ENCODE data around the gene NECTIN4.
"Not testable (repeated sequence)": the region's sequence is repeated elsewhere in the genome, so short reads cannot be mapped to it uniquely, and the experiment has no call there.

NECTIN4 gene

GRCh38 chr1:161032409-161032808 is 56.9 kb downstream of the NECTIN4 start:
- H3K14ac ChIP-seq (ENCODE audit: low read length in 2 of 2) = no peak overlapping the region
- H2BK5ac ChIP-seq (ENCODE audit: low read depth, low read length, poor library complexity, severe bottlenecking) = no peak overlapping the region
- H4K91ac ChIP-seq (ENCODE audit: low read length) = no peak overlapping the region
- no peak overlapping the region for H3K23ac ChIP-seq (ENCODE audit: low read length in 2 of 2)
- H3K4me2 ChIP-seq (ENCODE audit: low read length, poor library complexity, severe bottlenecking) = no peak overlapping the region
- no peaks in the 10 kb centered on the region for H3K9me3 ChIP-seq (ENCODE audit: control insufficient read depth, low read length)
- H3K36me3 ChIP-seq (ENCODE audit: control insufficient read depth in 1 of 2, insufficient read depth in 2 of 2, low read depth in 1 of 2, low read length in 2 of 2) = peaks cover 0 to 4% of the 10 kb centered on the region in 2 experiments
- no peak overlapping the region for H3K9ac ChIP-seq (ENCODE audit: low read length)
- no peak overlapping the region for H3K4me3 ChIP-seq (ENCODE audit: insufficient read depth in 1 of 2, low read depth in 1 of 2, low read length in 2 of 2)
- no peaks in the 10 kb centered on the region for H3K79me1 ChIP-seq (replicated peaks; ENCODE audit: low read length, poor library complexity, severe bottlenecking)
- no peak overlapping the region for H3K18ac ChIP-seq (ENCODE audit: low read depth in 1 of 2, low read length in 2 of 2)
- no peak overlapping the region for H3K27ac ChIP-seq (ENCODE audit: low read length, poor library complexity, severe bottlenecking)
- H2AK5ac ChIP-seq (ENCODE audit: low read length, severe bottlenecking) = no peak overlapping the region
- H3K4me1 ChIP-seq (ENCODE audit: control insufficient read depth, insufficient read depth, low read depth, low read length) = no peaks in the 10 kb centered on the region
- H2BK12ac ChIP-seq (ENCODE audit: low read length in 2 of 2) = no peak overlapping the region
- no peaks in the 10 kb centered on the region for H3K27me3 ChIP-seq (ENCODE audit: control insufficient read depth in 1 of 2, insufficient read depth in 1 of 2, low read length in 2 of 2)
- no peak overlapping the region for H3K4ac ChIP-seq (ENCODE audit: low read depth in 1 of 2, low read length in 2 of 2)
- H4K8ac ChIP-seq (ENCODE audit: low read length) = no peak overlapping the region
- WGBS = 75% methylated on average over 1 of the region's 1 CpG
- H2BK120ac ChIP-seq (ENCODE audit: low read depth, low read length) = no peak overlapping the region
- no peak for DNase-seq
- H2AFZ ChIP-seq (ENCODE audit: low read depth, low read length) = no peak overlapping the region
- H2BK15ac ChIP-seq (ENCODE audit: low read depth, poor library complexity, severe bottlenecking) = no peak overlapping the region

- Histone ChIP-seq H3K36me3 (ENCODE audit: control insufficient read depth in 1 of 2, insufficient read depth in 2 of 2, low read depth in 1 of 2, low read length in 2 of 2) (no peaks in the 10 kb centered on the region), H3K23ac (ENCODE audit: low read length in 2 of 2) (no peak overlapping the region), H4K8ac (ENCODE audit: low read length) (no peak overlapping the region), H3K9me3 (ENCODE audit: control insufficient read depth, low read length) (no peaks in the 10 kb centered on the region), H3K4me2 (ENCODE audit: low read length, poor library complexity, severe bottlenecking) (no peak overlapping the region), H3K9ac (ENCODE audit: low read length) (no peak overlapping the region), H2AK5ac (ENCODE audit: low read length, severe bottlenecking) (no peak overlapping the region), H2BK5ac (ENCODE audit: low read depth, low read length, poor library complexity, severe bottlenecking) (no peak overlapping the region), H3K4ac (ENCODE audit: low read depth in 1 of 2, low read length in 2 of 2) (no peak overlapping the region), H2AFZ (ENCODE audit: low read depth, low read length) (no peak overlapping the region), H3K14ac (ENCODE audit: low read length in 2 of 2) (no peak overlapping the region), H3K4me3 (ENCODE audit: insufficient read depth in 1 of 2, low read depth in 1 of 2, low read length in 2 of 2) (no peak overlapping the region), H3K27me3 (ENCODE audit: control insufficient read depth in 1 of 2, insufficient read depth in 1 of 2, low read length in 2 of 2) (no peaks in the 10 kb centered on the region), H2BK15ac (ENCODE audit: low read depth, poor library complexity, severe bottlenecking) (no peak overlapping the region), H3K79me1 (replicated peaks; ENCODE audit: low read length, poor library complexity, severe bottlenecking) (no peaks in the 10 kb centered on the region), H2BK120ac (ENCODE audit: low read depth, low read length) (no peak overlapping the region), H3K18ac (ENCODE audit: low read depth in 1 of 2, low read length in 2 of 2) (no peak overlapping the region), H2BK12ac (ENCODE audit: low read length in 2 of 2) (no peak overlapping the region), H3K27ac (ENCODE audit: low read length, poor library complexity, severe bottlenecking) (no peak overlapping the region), H4K91ac (ENCODE audit: low read length) (no peak overlapping the region), H3K4me1 (ENCODE audit: control insufficient read depth, insufficient read depth, low read depth, low read length) (no peaks in the 10 kb centered on the region)
- 100% methylated on average over 1 of the region's 2 CpGs for WGBS
- no peak for DNase-seq
These were observed 57.5 kb downstream of the NECTIN4 start for GRCh38 chr1:161031874-161032273.

- not testable (repeated sequence) for H2AFZ ChIP-seq (ENCODE audit: low read depth, low read length); H3K4me2 ChIP-seq (ENCODE audit: low read length, poor library complexity, severe bottlenecking); H3K9ac ChIP-seq (ENCODE audit: low read length); H3K36me3 ChIP-seq (ENCODE audit: control insufficient read depth in 1 of 2, insufficient read depth in 2 of 2, low read depth in 1 of 2, low read length in 2 of 2); H2AK5ac ChIP-seq (ENCODE audit: low read length, severe bottlenecking); H3K79me1 ChIP-seq (replicated peaks; ENCODE audit: low read length, poor library complexity, severe bottlenecking); H3K27ac ChIP-seq (ENCODE audit: low read length, poor library complexity, severe bottlenecking); H2BK15ac ChIP-seq (ENCODE audit: low read depth, poor library complexity, severe bottlenecking); H2BK12ac ChIP-seq (ENCODE audit: low read length in 2 of 2); H3K14ac ChIP-seq (ENCODE audit: low read length in 2 of 2); DNase-seq; H3K23ac ChIP-seq (ENCODE audit: low read length in 2 of 2); H4K8ac ChIP-seq (ENCODE audit: low read length); H3K18ac ChIP-seq (ENCODE audit: low read depth in 1 of 2, low read length in 2 of 2); H4K91ac ChIP-seq (ENCODE audit: low read length); H2BK5ac ChIP-seq (ENCODE audit: low read depth, low read length, poor library complexity, severe bottlenecking); H3K4me1 ChIP-seq (ENCODE audit: control insufficient read depth, insufficient read depth, low read depth, low read length); H3K4me3 ChIP-seq (ENCODE audit: insufficient read depth in 1 of 2, low read depth in 1 of 2, low read length in 2 of 2); H2BK120ac ChIP-seq (ENCODE audit: low read depth, low read length); H3K27me3 ChIP-seq (ENCODE audit: control insufficient read depth in 1 of 2, insufficient read depth in 1 of 2, low read length in 2 of 2); H3K9me3 ChIP-seq (ENCODE audit: control insufficient read depth, low read length); H3K4ac ChIP-seq (ENCODE audit: low read depth in 1 of 2, low read length in 2 of 2)
- WGBS = 95% methylated on average over 32 of the region's 32 CpGs
These were observed 59.9 kb downstream of the NECTIN4 start for GRCh38 chr1:161029466-161029865.

GRCh38 chr1:161026954-161027353 is 62.4 kb downstream of the NECTIN4 start:
- not testable (repeated sequence) for H4K91ac ChIP-seq (ENCODE audit: low read length); H2BK120ac ChIP-seq (ENCODE audit: low read depth, low read length); H3K4me2 ChIP-seq (ENCODE audit: low read length, poor library complexity, severe bottlenecking); H3K4ac ChIP-seq (ENCODE audit: low read depth in 1 of 2, low read length in 2 of 2); H3K27me3 ChIP-seq (ENCODE audit: control insufficient read depth in 1 of 2, insufficient read depth in 1 of 2, low read length in 2 of 2); H3K4me3 ChIP-seq (ENCODE audit: insufficient read depth in 1 of 2, low read depth in 1 of 2, low read length in 2 of 2); H2AFZ ChIP-seq (ENCODE audit: low read depth, low read length); H3K9ac ChIP-seq (ENCODE audit: low read length); H3K9me3 ChIP-seq (ENCODE audit: control insufficient read depth, low read length); H3K27ac ChIP-seq (ENCODE audit: low read length, poor library complexity, severe bottlenecking); H2BK15ac ChIP-seq (ENCODE audit: low read depth, poor library complexity, severe bottlenecking); H2AK5ac ChIP-seq (ENCODE audit: low read length, severe bottlenecking); H4K8ac ChIP-seq (ENCODE audit: low read length); H3K18ac ChIP-seq (ENCODE audit: low read depth in 1 of 2, low read length in 2 of 2); H3K4me1 ChIP-seq (ENCODE audit: control insufficient read depth, insufficient read depth, low read depth, low read length); H3K23ac ChIP-seq (ENCODE audit: low read length in 2 of 2); H2BK5ac ChIP-seq (ENCODE audit: low read depth, low read length, poor library complexity, severe bottlenecking); DNase-seq; H3K14ac ChIP-seq (ENCODE audit: low read length in 2 of 2); H3K36me3 ChIP-seq (ENCODE audit: control insufficient read depth in 1 of 2, insufficient read depth in 2 of 2, low read depth in 1 of 2, low read length in 2 of 2); H2BK12ac ChIP-seq (ENCODE audit: low read length in 2 of 2); H3K79me1 ChIP-seq (replicated peaks; ENCODE audit: low read length, poor library complexity, severe bottlenecking)
- 78% methylated on average over 1 of the region's 1 CpG for WGBS
